Esophagus squamous epithelium (tissue), 4 donors: ENCODE data around the gene LIN52.

ENCODE experiments used
- CTCF ChIP-seq, 6 experiments: fragments of 450-650 bp in 4 of 6; fragments of 200-600 bp in 2 of 6; sonication (generic) in 2 of 6; IDR thresholded peaks; one replicate each; pipeline ENCODE4 v1.5.1; 2016 to 2019; ENCODE audit warnings: antibody characterized with exemption in 6 of 6, mild to moderate bottlenecking in 4 of 6, moderate library complexity in 4 of 6
- POLR2A ChIP-seq, 4 donors: fragments of 450-650 bp; IDR thresholded peaks; one replicate each; pipeline ENCODE4 v1.6.1; 2017; ENCODE audit warnings: antibody characterized with exemption in 4 of 4, mild to moderate bottlenecking in 4 of 4, moderate library complexity in 3 of 4

GRCh38 chr14:74081491-74081890 lies 3.3 kb upstream of the LIN52 start:
- TF ChIP-seq POLR2A (IDR thresholded peaks at IDR 0.05), result no peak
- no peak for TF ChIP-seq CTCF (IDR thresholded peaks at IDR 0.05)
